Astrocyte (in vitro differentiated cells and primary cell): ENCODE results near the gene ATP2B2. TPM values are rescaled to one million over a fixed set of nuclear protein-coding genes. Genes with fewer than 3 reads are reported as not detected.

Experiments used
- DNase-seq: peaks from one replicate; pipeline ENCODE4 v3.0.0-alpha.2; 2010; ENCODE audit warnings: low read depth
- FAIRE-seq: peaks from 2 replicates; lab custom pipeline; 2011; peaks lifted over from hg19 to GRCh38; lab: Jason Lieb, UNC
- H2AFZ ChIP-seq: 2 replicates; pipeline ENCODE4 v1.6.0; 2012; ENCODE audit warnings: low read depth, low read length, inconsistent platforms
- H3K27ac ChIP-seq: 2 replicates; pipeline ENCODE4 v1.5.1; 2011; ENCODE audit warnings: low read depth, low read length, inconsistent platforms
- H3K27me3 ChIP-seq: 2 replicates; pipeline ENCODE4 v1.6.0; 2011; ENCODE audit warnings: low read length, inconsistent platforms; ENCODE audit not compliant: insufficient read depth
- H3K36me3 ChIP-seq: 2 replicates; pipeline ENCODE4 v1.5.1; 2011; ENCODE audit warnings: low read length, inconsistent platforms; ENCODE audit not compliant: insufficient read depth
- H3K4me1 ChIP-seq: 2 replicates; pipeline ENCODE4 v1.5.1; 2011; ENCODE audit warnings: low read length, inconsistent platforms; ENCODE audit not compliant: insufficient read depth
- H3K4me2 ChIP-seq: 2 replicates; pipeline ENCODE4 v1.6.0; 2012; ENCODE audit warnings: low read length, inconsistent platforms
- H3K4me3 ChIP-seq: 2 replicates; pipeline ENCODE4 v1.5.1; 2011; ENCODE audit warnings: low read depth, mild to moderate bottlenecking, low read length, inconsistent platforms; ENCODE audit not compliant: insufficient read depth
- H3K79me2 ChIP-seq: 2 replicates; pipeline ENCODE4 v1.6.0; 2012; ENCODE audit warnings: mild to moderate bottlenecking, low read length, inconsistent platforms; ENCODE audit not compliant: insufficient read depth
- H3K9ac ChIP-seq: 2 replicates; pipeline ENCODE4 v1.6.0; 2012; ENCODE audit warnings: mild to moderate bottlenecking, low read length, inconsistent platforms
- H3K9me3 ChIP-seq: 2 replicates; pipeline ENCODE4 v1.5.1; 2012; ENCODE audit warnings: low read depth, mild to moderate bottlenecking, low read length, inconsistent platforms; ENCODE audit not compliant: insufficient read depth
- H4K20me1 ChIP-seq: 2 replicates; pipeline ENCODE4 v1.6.0; 2012; ENCODE audit warnings: low read length, inconsistent platforms; ENCODE audit not compliant: insufficient read depth
- H3K27ac Mint-ChIP-seq: one replicate; pipeline ENCODE4 v1.8.0; 2021; ENCODE audit warnings: mild to moderate bottlenecking, mixed read lengths; ENCODE audit not compliant: unreplicated experiment
- H3K27me3 Mint-ChIP-seq: one replicate; pipeline ENCODE4 v1.8.0; 2021; ENCODE audit warnings: low read depth, mixed read lengths; ENCODE audit not compliant: unreplicated experiment
- H3K36me3 Mint-ChIP-seq: one replicate; pipeline ENCODE4 v1.8.0; 2021; ENCODE audit warnings: low read depth, mixed read lengths; ENCODE audit not compliant: unreplicated experiment
- H3K4me1 Mint-ChIP-seq: one replicate; pipeline ENCODE4 v1.8.0; 2021; ENCODE audit warnings: low read depth, mixed read lengths; ENCODE audit not compliant: unreplicated experiment
- H3K4me3 Mint-ChIP-seq: one replicate; pipeline ENCODE4 v1.8.0; 2021; ENCODE audit warnings: mild to moderate bottlenecking, moderate library complexity, mixed read lengths; ENCODE audit not compliant: unreplicated experiment
- H3K9me3 Mint-ChIP-seq: one replicate; pipeline ENCODE4 v1.8.0; 2021; ENCODE audit warnings: mild to moderate bottlenecking, mixed read lengths; ENCODE audit not compliant: unreplicated experiment
- EZH2 ChIP-seq: IDR thresholded peaks from 2 replicates; pipeline ENCODE4 v1.6.1; 2012; ENCODE audit warnings: mild to moderate bottlenecking, low read length, inconsistent platforms; ENCODE audit not compliant: insufficient read depth
- total RNA-seq: library from RNA; stranded (reverse); gene quantifications from 2 replicates; pipeline ENCODE4 v1.2.1, GENCODE V29; 2021
- TF ChIP-seq, protein P1 (sequence below): IDR thresholded peaks from 2 replicates; pipeline ENCODE4 v1.5.1; 2011; ENCODE audit warnings: low read depth, mild to moderate bottlenecking, inconsistent platforms, low read length, moderate library complexity; ENCODE audit not compliant: insufficient read depth

ATP2B2 gene
- total RNA-seq, 1 donor from 2014 or later, result 0.05 TPM

GRCh38 chr3:10400749-10401495, 104.5 kb downstream of the ATP2B2 start:
- no peaks in the 10 kb centered on the region for H3K9me3 Mint-ChIP-seq
- peaks cover 4% of the 10 kb centered on the region for H3K4me1 Mint-ChIP-seq
- Histone ChIP-seq H3K27ac (no peak overlapping the region), H3K4me2 (no peak overlapping the region), H3K79me2 (no peaks in the 10 kb centered on the region), H3K36me3 (no peaks in the 10 kb centered on the region), H4K20me1 (no peaks in the 10 kb centered on the region), H3K4me3 (no peak overlapping the region), H3K27me3 (peaks cover 2% of the 10 kb centered on the region), H3K4me1 (peaks cover 5% of the 10 kb centered on the region), H2AFZ (no peak overlapping the region), H3K9me3 (no peaks in the 10 kb centered on the region), H3K9ac (no peak overlapping the region)
- DNase-seq (no peak), FAIRE-seq (no peak)
- no peaks in the 10 kb centered on the region for H3K36me3 Mint-ChIP-seq
- H3K27ac Mint-ChIP-seq, result no peak overlapping the region
- no peak for TF ChIP-seq EZH2
- TF ChIP-seq, protein P1, sequence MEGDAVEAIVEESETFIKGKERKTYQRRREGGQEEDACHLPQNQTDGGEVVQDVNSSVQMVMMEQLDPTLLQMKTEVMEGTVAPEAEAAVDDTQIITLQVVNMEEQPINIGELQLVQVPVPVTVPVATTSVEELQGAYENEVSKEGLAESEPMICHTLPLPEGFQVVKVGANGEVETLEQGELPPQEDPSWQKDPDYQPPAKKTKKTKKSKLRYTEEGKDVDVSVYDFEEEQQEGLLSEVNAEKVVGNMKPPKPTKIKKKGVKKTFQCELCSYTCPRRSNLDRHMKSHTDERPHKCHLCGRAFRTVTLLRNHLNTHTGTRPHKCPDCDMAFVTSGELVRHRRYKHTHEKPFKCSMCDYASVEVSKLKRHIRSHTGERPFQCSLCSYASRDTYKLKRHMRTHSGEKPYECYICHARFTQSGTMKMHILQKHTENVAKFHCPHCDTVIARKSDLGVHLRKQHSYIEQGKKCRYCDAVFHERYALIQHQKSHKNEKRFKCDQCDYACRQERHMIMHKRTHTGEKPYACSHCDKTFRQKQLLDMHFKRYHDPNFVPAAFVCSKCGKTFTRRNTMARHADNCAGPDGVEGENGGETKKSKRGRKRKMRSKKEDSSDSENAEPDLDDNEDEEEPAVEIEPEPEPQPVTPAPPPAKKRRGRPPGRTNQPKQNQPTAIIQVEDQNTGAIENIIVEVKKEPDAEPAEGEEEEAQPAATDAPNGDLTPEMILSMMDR, result no peak
- peaks cover 56% of the 10 kb centered on the region for H3K27me3 Mint-ChIP-seq
- no peak overlapping the region for H3K4me3 Mint-ChIP-seq

DNA sequence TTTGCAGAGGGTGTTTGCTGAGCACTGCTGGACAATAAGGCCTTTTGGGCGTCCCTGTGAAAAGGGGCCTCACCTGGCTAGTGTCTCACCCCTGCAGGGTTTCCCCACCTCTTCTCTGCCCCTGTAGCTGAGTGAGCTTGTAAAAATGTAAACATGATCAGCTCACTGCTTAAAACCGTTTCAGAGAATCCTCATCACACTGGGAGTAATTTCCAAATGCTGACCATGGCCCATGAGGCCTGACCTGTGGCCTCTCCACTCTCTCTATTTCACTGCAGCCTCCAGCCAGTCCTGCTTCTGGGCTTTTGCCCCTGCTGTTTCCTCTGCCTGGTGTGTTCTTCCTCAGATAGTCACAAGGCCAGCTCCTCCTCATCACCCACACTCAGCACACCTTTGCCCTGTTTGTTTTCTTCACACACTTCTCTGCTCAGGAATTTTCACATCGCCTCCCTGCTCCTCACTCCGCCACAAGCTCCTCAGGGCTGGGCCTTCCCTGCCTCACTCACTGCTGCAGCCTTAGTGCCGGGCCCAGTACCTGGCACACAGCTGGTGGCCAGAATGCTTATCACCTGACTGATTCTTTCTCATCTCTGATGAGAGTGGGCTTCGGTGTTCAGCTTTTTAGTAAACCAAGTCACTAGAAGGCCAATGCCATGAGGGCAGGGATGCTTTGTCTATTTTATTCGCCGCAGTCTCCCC, 105.2 kb downstream of the ATP2B2 start:
- no peak overlapping the region for H3K4me3 Mint-ChIP-seq
- no peaks in the 10 kb centered on the region for H3K9me3 ChIP-seq
- H3K27ac Mint-ChIP-seq, result no peak overlapping the region
- H3K4me1 ChIP-seq, result peaks cover 5% of the 10 kb centered on the region
- no peak overlapping the region for H3K27ac ChIP-seq
- H3K4me1 Mint-ChIP-seq, result peaks cover 4% of the 10 kb centered on the region
- no peak overlapping the region for H2AFZ ChIP-seq
- no peak overlapping the region for H3K4me3 ChIP-seq
- H3K27me3 ChIP-seq, result peaks cover 2% of the 10 kb centered on the region
- no peak overlapping the region for H3K4me2 ChIP-seq
- H3K36me3 ChIP-seq, result no peaks in the 10 kb centered on the region
- no peaks in the 10 kb centered on the region for H4K20me1 ChIP-seq
- H3K27me3 Mint-ChIP-seq, result peaks cover 63% of the 10 kb centered on the region
- no peak overlapping the region for H3K9ac ChIP-seq
- no peaks in the 10 kb centered on the region for H3K79me2 ChIP-seq
- TF ChIP-seq, protein P1, result no peak
- TF ChIP-seq EZH2, result no peak
- no peak for FAIRE-seq
- DNase-seq, result no peak
- H3K9me3 Mint-ChIP-seq, result no peaks in the 10 kb centered on the region
- no peaks in the 10 kb centered on the region for H3K36me3 Mint-ChIP-seq
